Measurements from ENCODE around the gene ARID1B. TPM values are rescaled to one million over a fixed set of nuclear protein-coding genes. Genes with fewer than 3 reads are reported as not detected.

The ARID1B gene
- total RNA-seq, 1 donor from 2014 or later = 101 TPM

DNA sequence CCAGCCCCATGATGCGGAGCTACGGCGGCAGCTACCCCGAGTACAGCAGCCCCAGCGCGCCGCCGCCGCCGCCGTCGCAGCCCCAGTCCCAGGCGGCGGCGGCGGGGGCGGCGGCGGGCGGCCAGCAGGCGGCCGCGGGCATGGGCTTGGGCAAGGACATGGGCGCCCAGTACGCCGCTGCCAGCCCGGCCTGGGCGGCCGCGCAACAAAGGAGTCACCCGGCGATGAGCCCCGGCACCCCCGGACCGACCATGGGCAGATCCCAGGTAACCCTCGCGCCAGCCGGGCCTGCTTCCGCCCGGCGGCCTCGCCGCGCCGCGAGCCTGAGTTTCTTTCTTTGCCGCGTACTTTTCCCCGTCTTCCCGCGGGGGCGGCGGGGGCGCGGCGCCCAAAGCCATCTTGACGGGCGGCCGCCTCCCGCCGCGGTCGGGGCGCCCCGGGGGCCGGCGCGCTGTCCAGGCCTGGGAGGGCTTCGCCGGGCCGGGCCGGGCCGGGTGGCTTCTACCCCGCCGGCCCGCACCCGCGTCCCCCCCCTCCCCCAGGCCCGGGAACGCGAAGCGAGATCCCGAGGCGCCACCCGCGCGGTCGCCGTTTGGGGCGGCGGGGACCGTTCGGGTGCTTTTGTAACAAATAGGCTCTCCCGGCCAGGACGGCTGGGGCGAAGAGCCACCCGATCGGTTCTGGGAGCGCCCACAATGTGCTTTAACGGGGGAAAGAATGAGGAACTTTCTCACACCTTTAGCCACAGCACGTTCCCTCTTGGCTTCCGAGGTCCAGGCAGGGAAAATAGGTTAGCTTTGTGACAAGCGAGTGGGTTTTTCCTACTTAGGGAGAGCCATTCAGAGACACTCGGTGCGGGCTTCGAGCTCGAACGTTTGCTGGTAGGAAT, 2.3 kb downstream of the ARID1B start:
- Mint-ChIP-seq H3K36me3 (ENCODE audit: low read depth) (peaks cover 5% of the 10 kb centered on the region), H3K9me3 (no peaks in the 10 kb centered on the region), H3K4me1 (peaks cover 62% of the 10 kb centered on the region), H3K4me3 (peak overlapping the region; percentile 91), H3K27me3 (ENCODE audit: low read depth) (peaks cover 14% of the 10 kb centered on the region), H3K27ac (ENCODE audit: unreplicated experiment) (peak overlapping the region; percentile 0)
- DNase-seq (ENCODE audit: low read depth, low spot score) = peak; percentile 20
- TF ChIP-seq, protein P1, sequence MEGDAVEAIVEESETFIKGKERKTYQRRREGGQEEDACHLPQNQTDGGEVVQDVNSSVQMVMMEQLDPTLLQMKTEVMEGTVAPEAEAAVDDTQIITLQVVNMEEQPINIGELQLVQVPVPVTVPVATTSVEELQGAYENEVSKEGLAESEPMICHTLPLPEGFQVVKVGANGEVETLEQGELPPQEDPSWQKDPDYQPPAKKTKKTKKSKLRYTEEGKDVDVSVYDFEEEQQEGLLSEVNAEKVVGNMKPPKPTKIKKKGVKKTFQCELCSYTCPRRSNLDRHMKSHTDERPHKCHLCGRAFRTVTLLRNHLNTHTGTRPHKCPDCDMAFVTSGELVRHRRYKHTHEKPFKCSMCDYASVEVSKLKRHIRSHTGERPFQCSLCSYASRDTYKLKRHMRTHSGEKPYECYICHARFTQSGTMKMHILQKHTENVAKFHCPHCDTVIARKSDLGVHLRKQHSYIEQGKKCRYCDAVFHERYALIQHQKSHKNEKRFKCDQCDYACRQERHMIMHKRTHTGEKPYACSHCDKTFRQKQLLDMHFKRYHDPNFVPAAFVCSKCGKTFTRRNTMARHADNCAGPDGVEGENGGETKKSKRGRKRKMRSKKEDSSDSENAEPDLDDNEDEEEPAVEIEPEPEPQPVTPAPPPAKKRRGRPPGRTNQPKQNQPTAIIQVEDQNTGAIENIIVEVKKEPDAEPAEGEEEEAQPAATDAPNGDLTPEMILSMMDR (conservative IDR thresholded peaks at IDR 0.05) = peak; percentile 39

GRCh38 chr6:156780102-156780641, 3.0 kb downstream of the ARID1B start:
- H3K27me3 Mint-ChIP-seq (ENCODE audit: low read depth) = peaks cover 10% of the 10 kb centered on the region
- H3K36me3 Mint-ChIP-seq (ENCODE audit: low read depth) = peaks cover 5% of the 10 kb centered on the region
- DNase-seq (ENCODE audit: low read depth, low spot score) = no peak
- peaks cover 55% of the 10 kb centered on the region for H3K4me1 Mint-ChIP-seq
- H3K4me3 Mint-ChIP-seq = peak overlapping the region; percentile 91
- TF ChIP-seq, protein P1 (conservative IDR thresholded peaks at IDR 0.05) = no peak
- no peaks in the 10 kb centered on the region for H3K9me3 Mint-ChIP-seq
- peak overlapping the region; percentile 0 for H3K27ac Mint-ChIP-seq (ENCODE audit: unreplicated experiment)

- TF ChIP-seq, protein P1 (conservative IDR thresholded peaks at IDR 0.05) = no peak
- Mint-ChIP-seq H3K4me1 (peaks cover 49% of the 10 kb centered on the region), H3K36me3 (ENCODE audit: low read depth) (peaks cover 5% of the 10 kb centered on the region), H3K4me3 (peak overlapping the region; percentile 91), H3K9me3 (no peaks in the 10 kb centered on the region), H3K27ac (ENCODE audit: unreplicated experiment) (no peak overlapping the region), H3K27me3 (ENCODE audit: low read depth) (peaks cover 10% of the 10 kb centered on the region)
- no peak for DNase-seq (ENCODE audit: low read depth, low spot score)
These were observed 4.0 kb downstream of the ARID1B start for GRCh38 chr6:156780962-156781853.

DNA sequence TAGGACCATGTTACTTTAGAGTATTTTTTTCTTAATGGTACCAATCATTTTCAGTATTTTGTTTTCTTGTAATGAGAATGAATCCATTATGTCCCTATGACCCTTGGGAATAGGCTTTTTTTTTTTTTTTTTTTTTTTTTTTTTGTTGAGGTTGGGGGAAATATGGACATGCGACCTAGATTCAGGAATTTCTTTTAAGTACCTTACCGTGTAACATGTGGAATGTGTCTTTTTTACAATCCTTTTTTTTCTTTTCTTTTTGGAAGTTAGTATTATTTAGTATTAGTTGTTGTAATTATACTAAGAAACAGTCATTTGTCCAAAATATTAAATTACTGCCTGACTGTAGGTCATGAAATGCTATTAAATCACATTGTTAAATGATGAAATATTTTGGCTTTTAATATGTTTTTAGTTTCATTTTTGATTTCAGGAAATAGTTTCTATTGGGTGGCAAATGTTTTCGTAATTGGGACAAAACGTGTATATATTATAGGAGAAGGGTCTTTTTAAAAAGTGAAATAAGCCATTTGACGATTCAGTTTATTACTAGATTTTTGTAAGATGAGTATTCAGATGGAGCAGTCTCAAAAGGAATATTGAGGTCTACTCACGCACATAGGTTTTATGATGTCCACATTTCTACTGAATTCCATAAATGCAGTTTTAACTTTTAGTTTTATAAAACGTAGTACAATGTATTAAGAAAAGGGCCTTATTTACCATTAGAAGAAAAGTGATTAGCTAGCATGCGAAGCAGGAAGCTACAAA, 4.9 kb downstream of the ARID1B start:
- DNase-seq (ENCODE audit: low read depth, low spot score) = no peak
- Mint-ChIP-seq H3K4me3 (peak overlapping the region; percentile 91), H3K27ac (ENCODE audit: unreplicated experiment) (no peak overlapping the region), H3K27me3 (ENCODE audit: low read depth) (peaks cover 5% of the 10 kb centered on the region), H3K36me3 (ENCODE audit: low read depth) (peaks cover 5% of the 10 kb centered on the region), H3K9me3 (no peaks in the 10 kb centered on the region), H3K4me1 (peaks cover 48% of the 10 kb centered on the region)
- TF ChIP-seq, protein P1 (conservative IDR thresholded peaks at IDR 0.05) = no peak

Data from neural crest cell (in vitro differentiated cells).